Mucosa of rectum (tissue), 2 donors: ENCODE data around the gene IPO4.
"Not testable (repeated sequence)": the region's sequence is repeated elsewhere in the genome, so short reads cannot be mapped to it uniquely, and the experiment has no call there.

Experiments
- H3K27ac ChIP-seq, 2 donors: one replicate each; pipeline ENCODE4 v1.7.0; 2013; ENCODE audit warnings: inconsistent platforms in 2 of 2, low read depth in 2 of 2, low read length in 2 of 2
- H3K27me3 ChIP-seq, 2 donors: one replicate each; pipeline ENCODE4 v1.7.0; 2013; ENCODE audit warnings: low read length in 2 of 2; ENCODE audit not compliant: control insufficient read depth in 2 of 2, insufficient read depth in 2 of 2
- H3K36me3 ChIP-seq, 2 donors: one replicate each; pipeline ENCODE4 v1.7.0; 2013; ENCODE audit warnings: low read length in 2 of 2; ENCODE audit not compliant: control insufficient read depth in 2 of 2, insufficient read depth in 2 of 2
- H3K4me1 ChIP-seq, 2 donors: one replicate each; pipeline ENCODE4 v1.7.0; 2013; ENCODE audit warnings: low read length in 2 of 2, mild to moderate bottlenecking in 1 of 2; ENCODE audit not compliant: control insufficient read depth in 2 of 2, insufficient read depth in 2 of 2
- H3K4me3 ChIP-seq, 2 donors: one replicate each; pipeline ENCODE4 v1.7.0; 2013; ENCODE audit warnings: low read length in 2 of 2
- H3K9ac ChIP-seq, 2 donors: one replicate each; pipeline ENCODE4 v1.7.0; 2013; ENCODE audit warnings: low read length in 2 of 2, low read depth in 1 of 2, mild to moderate bottlenecking in 1 of 2
- H3K9me3 ChIP-seq, 2 donors: one replicate each; pipeline ENCODE4 v1.7.0; 2013; ENCODE audit warnings: low read length in 2 of 2; ENCODE audit not compliant: control insufficient read depth in 2 of 2
- donor health status: healthy.
- donor health status: Normal muscosa, but diverticular disease.

The IPO4 gene

DNA sequence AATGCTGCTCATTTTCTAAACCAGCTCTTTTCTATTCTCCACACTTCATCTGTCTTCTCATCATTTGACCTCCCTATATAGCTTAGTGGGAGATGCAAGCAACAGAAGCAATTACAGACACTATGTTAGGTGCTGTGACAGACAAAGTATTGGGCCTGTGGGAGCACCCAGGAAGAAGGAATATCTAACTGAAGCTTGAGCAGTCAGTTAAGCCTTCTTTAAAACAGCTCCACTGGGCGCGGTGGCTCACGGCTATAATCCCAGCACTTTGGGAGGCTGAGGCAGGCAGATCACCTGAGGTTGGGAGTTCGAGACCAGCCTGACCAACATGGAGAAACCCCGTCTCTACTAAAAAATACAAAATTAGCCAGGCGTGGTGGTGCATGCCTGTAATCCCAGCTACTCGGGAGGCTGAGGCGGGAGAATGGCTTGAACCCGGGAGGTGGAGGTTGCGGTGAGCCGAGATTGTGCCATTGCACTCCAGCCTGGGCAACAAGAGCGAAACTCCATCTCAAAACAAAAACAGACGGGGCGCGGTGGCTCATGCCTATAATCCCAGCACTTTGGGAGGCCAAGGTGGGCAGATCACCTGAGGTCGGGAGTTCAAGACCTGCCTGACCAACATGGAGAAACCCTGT lies 14.8 kb upstream of the IPO4 start:
- H3K27ac ChIP-seq, H3K27me3 ChIP-seq, H3K4me1 ChIP-seq, H3K9me3 ChIP-seq, H3K4me3 ChIP-seq, H3K9ac ChIP-seq: not testable (repeated sequence)
- H3K36me3 ChIP-seq: peaks cover 29 to 40% of the 10 kb centered on the region in 2 donors

DNA sequence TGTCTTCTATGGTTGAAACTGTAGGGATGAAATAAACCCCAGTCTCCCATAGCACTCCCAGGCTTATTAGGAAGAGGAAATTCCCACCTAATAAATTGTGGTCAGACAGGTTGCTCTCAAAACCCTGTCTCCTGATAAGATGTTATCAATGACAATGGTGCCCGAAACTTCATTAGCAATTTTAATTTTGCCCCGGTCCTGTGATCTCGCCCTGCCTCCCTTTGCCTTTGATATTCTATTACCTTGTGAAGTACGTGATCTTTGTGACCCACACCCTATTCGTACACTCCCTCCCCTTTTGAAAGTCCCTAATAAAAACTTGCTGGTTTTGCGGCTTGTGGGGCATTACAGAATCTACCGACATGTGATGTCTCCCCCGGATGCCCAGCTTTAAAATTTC lies 13.9 kb upstream of the IPO4 start:
- not testable (repeated sequence) for H3K9me3 ChIP-seq, H3K4me3 ChIP-seq, H3K27ac ChIP-seq, H3K4me1 ChIP-seq, H3K9ac ChIP-seq, H3K27me3 ChIP-seq
- peaks cover 25 to 32% of the 10 kb centered on the region in 2 donors for H3K36me3 ChIP-seq

DNA sequence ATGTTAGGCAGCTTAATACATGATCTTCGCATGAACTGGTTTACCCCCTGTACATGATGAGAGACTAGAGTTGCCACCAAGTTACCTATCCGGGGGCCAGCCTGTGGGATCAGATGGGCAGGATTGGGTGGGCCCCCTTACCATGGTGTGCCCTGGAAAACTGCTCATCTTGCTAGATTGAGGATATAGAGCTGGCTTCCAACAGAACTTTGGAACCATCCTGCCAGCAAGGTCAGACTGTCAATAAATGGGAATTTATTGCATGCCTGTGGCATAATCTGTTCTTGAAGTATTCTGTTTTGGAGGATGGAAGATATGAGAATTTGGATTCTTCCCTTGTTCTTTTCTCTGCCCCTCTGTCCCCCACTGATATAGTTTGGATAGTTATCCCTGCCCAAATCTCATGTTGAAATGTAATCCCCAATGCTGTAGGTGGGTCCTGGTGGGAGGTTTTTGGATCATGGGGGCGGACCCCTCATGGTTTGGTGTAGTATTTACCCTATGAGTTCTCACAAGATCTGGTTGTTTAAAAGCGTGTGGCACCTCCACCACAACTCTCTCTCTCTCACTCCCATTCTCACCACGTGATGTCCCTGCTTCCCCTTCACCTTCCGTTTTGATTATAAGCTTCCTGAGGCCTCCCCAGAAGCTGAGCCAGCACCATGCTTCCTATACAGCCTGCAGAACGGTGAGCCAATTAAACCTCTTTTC lies 10.4 kb upstream of the IPO4 start:
- H3K9ac ChIP-seq: peak overlapping the region in 1 of 2 donors; percentile 17
- H3K4me3 ChIP-seq: no peak overlapping the region
- no peaks in the 10 kb centered on the region for H3K27me3 ChIP-seq
- no peaks in the 10 kb centered on the region for H3K9me3 ChIP-seq
- peaks cover 19 to 30% of the 10 kb centered on the region in 2 donors for H3K4me1 ChIP-seq
- H3K36me3 ChIP-seq: peaks cover 4 to 7% of the 10 kb centered on the region in 2 donors
- peak overlapping the region; percentile 42 to 52 for H3K27ac ChIP-seq

DNA sequence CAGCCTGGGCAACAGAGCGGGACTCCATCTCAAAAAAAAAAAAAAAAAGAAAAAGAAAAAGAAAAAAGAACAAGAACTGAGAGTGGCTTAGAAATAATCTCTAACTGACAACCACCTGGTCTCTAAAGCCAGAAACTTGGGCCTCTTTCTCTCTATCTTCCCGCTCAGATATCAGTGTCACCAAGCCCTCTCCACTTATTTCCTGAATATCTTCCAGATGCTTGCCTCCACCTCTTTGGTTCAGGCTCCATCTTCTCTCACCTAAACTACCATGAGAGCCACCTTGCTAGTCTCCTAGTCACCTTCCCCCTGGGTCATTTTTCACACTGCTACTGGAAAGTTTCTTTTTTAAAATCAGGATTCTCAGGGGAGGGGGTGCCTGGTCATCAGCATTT lies 8.4 kb upstream of the IPO4 start:
- peaks cover 19 to 31% of the 10 kb centered on the region in 2 donors for H3K4me1 ChIP-seq
- H3K9ac ChIP-seq: peak overlapping the region in 1 of 2 donors; percentile 26
- H3K27ac ChIP-seq: no peak overlapping the region
- H3K4me3 ChIP-seq: peak overlapping the region in 1 of 2 donors; percentile 5
- H3K27me3 ChIP-seq: no peaks in the 10 kb centered on the region
- H3K9me3 ChIP-seq: no peaks in the 10 kb centered on the region
- peaks cover 9 to 15% of the 10 kb centered on the region in 2 donors for H3K36me3 ChIP-seq

DNA sequence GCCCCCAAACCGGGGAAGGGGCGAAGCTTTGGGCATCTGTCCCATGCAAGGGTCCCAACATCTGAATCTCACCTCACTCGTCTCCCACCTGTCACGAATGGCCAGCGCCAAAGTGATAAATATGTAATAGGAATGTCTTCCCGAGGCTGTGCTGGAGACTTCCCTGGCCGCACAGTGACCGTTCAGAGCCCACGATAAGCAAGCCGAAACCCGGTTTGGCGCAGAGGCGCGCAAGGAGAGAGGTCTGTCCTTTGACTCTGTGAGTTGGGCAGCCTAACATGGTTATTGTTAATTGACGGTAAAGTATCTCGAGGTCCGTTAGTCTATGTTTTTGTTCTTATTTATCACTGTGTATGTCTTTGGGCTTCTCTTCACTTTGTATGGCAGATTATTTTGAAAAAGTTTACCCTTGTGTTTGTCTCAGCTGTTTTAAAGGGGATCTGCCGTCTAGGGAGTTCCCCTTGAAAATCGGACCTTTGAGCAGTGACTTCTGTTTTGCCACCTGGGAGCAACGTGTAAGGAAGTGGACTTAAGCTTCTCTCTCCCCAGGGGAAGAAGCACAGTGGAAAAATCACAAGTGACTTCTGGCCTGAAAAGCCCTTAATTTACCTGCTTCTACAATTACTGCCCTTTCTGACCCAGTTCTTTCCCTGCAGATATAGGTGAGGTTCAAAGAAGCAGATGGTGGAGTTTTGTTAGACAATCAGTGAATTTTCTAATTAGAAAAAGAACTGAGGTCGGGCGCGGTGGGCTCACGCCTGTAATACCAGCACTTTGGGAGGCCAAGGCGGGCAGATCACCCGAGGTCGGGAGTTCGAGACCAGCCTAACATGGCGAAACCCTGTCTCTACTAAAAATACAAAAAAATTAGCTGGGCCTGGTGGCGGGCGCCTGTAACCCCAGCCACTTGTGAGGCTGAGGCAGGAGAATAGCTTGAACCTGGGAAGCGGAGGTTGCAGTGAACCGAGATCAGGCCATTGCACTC lies 7.7 kb upstream of the IPO4 start:
- H3K4me3 ChIP-seq: peak overlapping the region; percentile 87 to 93
- peak overlapping the region; percentile 83 to 99 for H3K9ac ChIP-seq
- H3K4me1 ChIP-seq: peaks cover 19 to 31% of the 10 kb centered on the region in 2 donors
- H3K9me3 ChIP-seq: no peaks in the 10 kb centered on the region
- peak overlapping the region; percentile 96 to 97 for H3K27ac ChIP-seq
- no peaks in the 10 kb centered on the region for H3K27me3 ChIP-seq
- H3K36me3 ChIP-seq: peaks cover 14 to 22% of the 10 kb centered on the region in 2 donors

DNA sequence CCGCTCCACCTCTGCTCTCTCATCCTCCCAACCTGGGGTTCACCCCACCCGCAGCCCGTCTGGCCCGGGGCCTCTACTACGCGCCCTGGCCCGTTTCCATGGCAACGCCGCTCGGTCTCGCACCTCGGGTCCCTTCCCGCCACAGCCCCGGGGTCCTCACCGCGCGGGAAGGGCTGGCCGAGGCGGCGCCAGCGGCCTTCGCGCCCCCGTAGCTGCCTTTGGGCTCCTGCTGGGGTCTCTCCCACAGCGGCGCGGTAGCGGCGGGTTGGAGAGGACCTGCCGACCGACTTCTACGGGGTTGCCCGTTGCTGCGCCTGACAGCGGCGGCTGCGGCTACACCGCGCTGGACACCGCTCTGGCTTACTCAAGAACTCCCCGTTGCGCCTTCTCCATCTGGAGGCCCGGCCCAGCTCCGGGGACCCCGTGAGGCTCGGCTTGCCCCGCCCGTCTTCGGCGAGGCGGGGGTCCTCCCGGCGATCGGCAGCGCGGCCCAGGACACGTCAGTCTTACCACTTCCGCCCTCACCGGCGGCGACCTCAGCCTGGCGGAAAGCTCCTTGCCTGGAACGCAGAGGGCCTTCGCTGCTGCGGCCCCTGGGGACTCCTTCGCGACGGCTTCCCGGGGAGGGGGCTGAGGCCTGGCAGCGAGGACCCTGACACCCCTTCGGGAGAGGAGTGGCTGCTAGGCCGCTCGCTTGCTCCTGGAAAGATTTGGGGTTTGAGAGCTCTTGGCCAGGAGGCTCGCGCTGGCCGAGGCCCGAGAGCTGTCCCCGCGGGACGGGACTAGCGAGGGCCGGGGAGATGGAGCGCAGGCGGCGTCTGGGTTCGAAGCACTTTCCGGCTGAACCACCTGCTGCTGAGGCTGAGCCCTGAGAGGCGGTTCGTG lies 6.8 kb upstream of the IPO4 start, which contains the start of gene TM9SF1:
Gene TM9SF1 (minus strand): TSS at position 256 of the 885 bp plus-strand sequence. CDS start 422 bp downstream, outside the sequence.
- peaks cover 14 to 25% of the 10 kb centered on the region in 2 donors for H3K36me3 ChIP-seq
- H3K9me3 ChIP-seq: no peaks in the 10 kb centered on the region
- H3K4me1 ChIP-seq: peaks cover 19 to 31% of the 10 kb centered on the region in 2 donors
- H3K4me3 ChIP-seq: peak within 1 kb of the TSS; percentile 87 to 93
- H3K9ac ChIP-seq: peak within 1 kb of the TSS; percentile 83 to 99
- no peaks in the 10 kb centered on the region for H3K27me3 ChIP-seq
- peak within 1 kb of the TSS; percentile 96 to 97 for H3K27ac ChIP-seq

DNA sequence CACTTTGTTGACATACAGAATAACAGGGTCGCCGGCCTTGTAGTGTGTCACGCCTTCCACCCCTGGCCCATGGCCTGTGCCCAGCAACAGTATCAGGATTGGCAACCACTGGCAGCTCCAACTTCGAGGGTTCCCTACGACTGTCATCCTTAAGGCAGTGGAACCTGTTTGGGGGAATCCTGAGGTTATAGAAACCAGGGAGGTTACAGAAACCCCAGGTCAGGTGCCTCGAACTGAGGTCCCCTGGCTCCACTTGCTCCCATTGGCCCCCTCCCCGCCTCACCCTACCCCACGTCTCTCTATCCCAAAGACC lies 6.2 kb upstream of the IPO4 start:
- H3K9me3 ChIP-seq: no peaks in the 10 kb centered on the region
- peak overlapping the region; percentile 87 to 93 for H3K4me3 ChIP-seq
- H3K36me3 ChIP-seq: peaks cover 16 to 24% of the 10 kb centered on the region in 2 donors
- peak overlapping the region; percentile 83 to 99 for H3K9ac ChIP-seq
- peaks cover 19 to 31% of the 10 kb centered on the region in 2 donors for H3K4me1 ChIP-seq
- H3K27me3 ChIP-seq: no peaks in the 10 kb centered on the region
- H3K27ac ChIP-seq: peak overlapping the region; percentile 96 to 97

DNA sequence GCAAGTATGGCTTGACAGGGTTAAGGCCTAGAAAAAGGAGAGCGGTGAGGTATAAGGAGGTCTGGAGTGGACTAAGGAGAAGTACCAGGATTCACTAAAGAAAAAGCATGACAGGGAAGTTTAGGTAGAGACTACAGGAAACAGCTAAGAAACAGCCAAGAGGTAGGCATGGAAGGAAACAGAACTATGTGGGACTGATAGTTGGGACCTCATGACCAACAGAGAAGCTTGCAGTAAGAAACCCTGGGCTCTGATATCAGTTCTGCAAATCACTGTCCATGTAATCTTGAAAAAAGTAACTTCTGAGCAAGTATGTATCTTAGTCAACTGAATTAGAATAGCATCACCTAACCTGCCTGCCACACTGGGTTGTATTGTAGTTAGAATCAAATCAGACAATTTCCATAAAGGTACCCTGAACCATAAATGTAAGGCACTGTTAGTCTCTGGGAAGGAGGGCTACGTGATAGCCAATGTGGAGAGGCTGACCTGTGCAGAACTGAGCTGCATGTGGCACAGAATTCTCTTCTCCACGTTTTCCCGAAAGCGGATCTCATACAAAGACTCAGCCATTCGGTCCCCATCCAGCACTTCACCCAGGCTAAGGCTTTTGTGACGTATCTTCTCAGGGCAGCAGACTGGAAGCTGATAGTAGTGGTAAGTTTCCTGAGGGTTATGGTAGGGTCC lies 5.7 kb upstream of the IPO4 start:
- H3K9me3 ChIP-seq: no peaks in the 10 kb centered on the region
- H3K4me3 ChIP-seq: peak overlapping the region; percentile 87 to 93
- peaks cover 19 to 22% of the 10 kb centered on the region in 2 donors for H3K36me3 ChIP-seq
- peaks cover 19 to 31% of the 10 kb centered on the region in 2 donors for H3K4me1 ChIP-seq
- peak overlapping the region in 1 of 2 donors; percentile 97 for H3K27ac ChIP-seq
- peak overlapping the region; percentile 83 to 99 for H3K9ac ChIP-seq
- H3K27me3 ChIP-seq: no peaks in the 10 kb centered on the region

DNA sequence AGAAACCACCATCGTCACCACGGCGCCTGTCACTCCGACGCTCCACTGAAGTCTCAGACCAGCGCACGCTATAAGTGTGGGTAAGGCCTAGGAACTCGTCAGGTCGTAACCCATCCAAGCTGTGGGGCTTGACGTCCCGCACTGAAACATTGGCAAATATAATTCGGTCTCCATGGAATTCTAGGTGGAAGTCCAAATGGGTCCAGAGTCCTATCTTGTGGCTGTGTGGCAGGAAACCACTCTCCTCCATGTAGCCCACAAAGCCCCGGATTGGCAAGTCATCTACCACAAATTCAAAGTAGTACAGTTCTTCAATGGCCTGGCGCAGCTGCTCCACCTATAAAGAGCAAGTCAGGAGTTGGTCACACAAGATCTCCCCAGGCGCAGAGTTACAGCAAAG lies 4.3 kb upstream of the IPO4 start:
- H3K9me3 ChIP-seq: no peaks in the 10 kb centered on the region
- H3K9ac ChIP-seq: no peak overlapping the region
- peaks cover 19 to 29% of the 10 kb centered on the region in 2 donors for H3K4me1 ChIP-seq
- H3K36me3 ChIP-seq: peaks cover 19 to 22% of the 10 kb centered on the region in 2 donors
- H3K4me3 ChIP-seq: no peak overlapping the region
- no peak overlapping the region for H3K27ac ChIP-seq
- no peaks in the 10 kb centered on the region for H3K27me3 ChIP-seq
